ENCODE data around the gene ASIC1. TPM values are rescaled to one million over a fixed set of nuclear protein-coding genes. Genes with fewer than 3 reads are reported as not detected.

ASIC1 gene
- total RNA-seq, 2 experiments from 2014 or later = 0.59 TPM; not detected in 1

DNA sequence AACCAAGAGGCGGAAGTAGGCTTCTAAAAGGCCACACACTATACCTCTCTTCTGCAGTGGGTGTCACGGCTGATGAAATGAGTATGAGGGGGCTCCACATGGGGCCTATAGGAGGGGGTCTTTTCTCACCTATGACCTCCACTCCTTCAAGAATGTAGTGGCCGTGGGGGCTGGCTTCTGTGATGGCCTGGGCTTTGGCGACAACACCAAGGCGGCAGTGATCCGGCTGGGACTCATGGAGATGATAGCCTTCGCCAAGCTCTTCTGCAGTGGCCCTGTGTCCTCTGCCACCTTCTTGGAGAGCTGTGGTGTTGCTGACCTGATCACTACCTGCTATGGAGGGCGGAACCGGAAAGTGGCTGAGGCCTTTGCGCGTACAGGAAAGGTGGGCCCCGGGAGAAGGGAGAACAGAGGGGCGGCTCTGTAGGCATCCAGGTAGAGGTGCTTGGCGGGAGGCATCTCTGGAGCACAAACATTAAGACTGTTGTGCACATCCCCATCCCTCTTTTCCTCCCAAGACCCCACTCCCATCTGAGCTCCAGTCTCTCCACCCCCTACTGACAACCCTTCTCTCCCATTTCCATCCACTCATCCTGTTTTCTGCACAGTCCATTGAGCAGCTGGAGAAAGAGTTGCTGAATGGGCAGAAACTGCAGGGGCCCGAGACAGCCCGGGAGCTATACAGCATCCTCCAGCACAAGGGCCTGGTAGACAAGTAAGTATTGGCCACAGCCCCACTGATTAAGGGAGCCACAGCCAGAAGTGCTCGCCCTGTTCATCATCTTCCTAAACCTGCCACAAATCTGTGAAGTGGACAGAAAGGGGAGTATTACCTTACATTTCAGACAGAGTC lies 50.2 kb downstream of the ASIC1 start:
- H3K4me2 ChIP-seq (ENCODE audit: low read length) = no peak overlapping the region
- no peak overlapping the region for H2AFZ ChIP-seq (ENCODE audit: low read length)
- intact Hi-C loops (cut with micrococcal nuclease; ENCODE audit: unreplicated experiment) = no loop called here
- ChIA-PET POLR2A (interaction anchor here (0.8 to 0.9 kb wide), 2 partner anchors 18 to 93 kb away, joined by 3 to 5 read pairs; no protein-coding TSS in a partner anchor), CTCF (ENCODE audit: unreplicated experiment) (no interaction called here)
- H3K79me2 ChIP-seq (ENCODE audit: insufficient read depth, low read depth, low read length) = peaks cover 3% of the 10 kb centered on the region; the same call in 1 of the 2 replicates
- no peaks in the 10 kb centered on the region for H4K20me1 ChIP-seq (ENCODE audit: insufficient read depth, low read length)
- H3K9me2 ChIP-seq (ENCODE audit: insufficient read depth, low read length) = no peaks in the 10 kb centered on the region
- H3K9me3 ChIP-seq (ENCODE audit: low read length) = no peaks in the 10 kb centered on the region
- no peak overlapping the region for H3K4me3 ChIP-seq (ENCODE audit: low read depth, low read length, poor library complexity, severe bottlenecking)
- no TSS peak for BruUV-seq (replicated peaks)
- no peak for DNase-seq (ENCODE audit: low spot score)
- no peak overlapping the region for H3K27ac ChIP-seq (ENCODE audit: low read depth, low read length, poor library complexity, severe bottlenecking)
- TF ChIP-seq EZH2phosphoT487 (IDR thresholded peaks at IDR 0.05; ENCODE audit: borderline replicate concordance, low read depth, low read length) = no peak
- TF ChIP-seq, protein P1, sequence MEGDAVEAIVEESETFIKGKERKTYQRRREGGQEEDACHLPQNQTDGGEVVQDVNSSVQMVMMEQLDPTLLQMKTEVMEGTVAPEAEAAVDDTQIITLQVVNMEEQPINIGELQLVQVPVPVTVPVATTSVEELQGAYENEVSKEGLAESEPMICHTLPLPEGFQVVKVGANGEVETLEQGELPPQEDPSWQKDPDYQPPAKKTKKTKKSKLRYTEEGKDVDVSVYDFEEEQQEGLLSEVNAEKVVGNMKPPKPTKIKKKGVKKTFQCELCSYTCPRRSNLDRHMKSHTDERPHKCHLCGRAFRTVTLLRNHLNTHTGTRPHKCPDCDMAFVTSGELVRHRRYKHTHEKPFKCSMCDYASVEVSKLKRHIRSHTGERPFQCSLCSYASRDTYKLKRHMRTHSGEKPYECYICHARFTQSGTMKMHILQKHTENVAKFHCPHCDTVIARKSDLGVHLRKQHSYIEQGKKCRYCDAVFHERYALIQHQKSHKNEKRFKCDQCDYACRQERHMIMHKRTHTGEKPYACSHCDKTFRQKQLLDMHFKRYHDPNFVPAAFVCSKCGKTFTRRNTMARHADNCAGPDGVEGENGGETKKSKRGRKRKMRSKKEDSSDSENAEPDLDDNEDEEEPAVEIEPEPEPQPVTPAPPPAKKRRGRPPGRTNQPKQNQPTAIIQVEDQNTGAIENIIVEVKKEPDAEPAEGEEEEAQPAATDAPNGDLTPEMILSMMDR (conservative IDR thresholded peaks at IDR 0.05; ENCODE audit: low read length) = no peak
- H3K4me1 ChIP-seq (ENCODE audit: insufficient read depth, low read length, poor library complexity, severe bottlenecking) = peaks cover 24% of the 10 kb centered on the region
- H3K36me3 ChIP-seq (ENCODE audit: insufficient read depth, low read length) = no peaks in the 10 kb centered on the region

DNA sequence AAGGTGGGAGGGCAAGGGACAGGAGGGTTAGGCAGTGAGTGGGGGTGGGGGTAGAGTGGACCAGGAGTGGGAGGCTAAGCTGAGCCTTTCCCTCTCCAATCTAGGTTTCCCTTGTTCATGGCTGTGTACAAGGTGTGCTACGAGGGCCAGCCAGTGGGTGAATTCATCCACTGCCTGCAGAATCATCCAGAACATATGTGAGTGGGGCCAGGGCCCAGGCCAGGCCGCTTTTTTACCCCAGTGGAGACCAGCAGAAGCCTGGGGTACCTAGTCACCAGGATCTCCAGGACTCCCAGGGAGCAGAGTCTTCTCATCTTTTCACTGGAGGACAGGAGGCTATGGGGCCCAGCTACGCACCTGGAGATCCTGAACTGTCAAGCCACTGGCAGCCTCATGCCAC lies 51.9 kb downstream of the ASIC1 start:
- no peaks in the 10 kb centered on the region for H4K20me1 ChIP-seq (ENCODE audit: insufficient read depth, low read length)
- peaks cover 31% of the 10 kb centered on the region for H3K4me1 ChIP-seq (ENCODE audit: insufficient read depth, low read length, poor library complexity, severe bottlenecking)
- TF ChIP-seq, protein P1 (conservative IDR thresholded peaks at IDR 0.05; ENCODE audit: low read length) = no peak
- TF ChIP-seq EZH2phosphoT487 (IDR thresholded peaks at IDR 0.05; ENCODE audit: borderline replicate concordance, low read depth, low read length) = no peak
- H3K36me3 ChIP-seq (ENCODE audit: insufficient read depth, low read length) = no peaks in the 10 kb centered on the region
- H3K9me2 ChIP-seq (ENCODE audit: insufficient read depth, low read length) = no peaks in the 10 kb centered on the region
- peak overlapping the region; percentile 85 for H3K27ac ChIP-seq (ENCODE audit: low read depth, low read length, poor library complexity, severe bottlenecking)
- H3K79me2 ChIP-seq (ENCODE audit: insufficient read depth, low read depth, low read length) = peaks cover 20% of the 10 kb centered on the region
- no peak for DNase-seq (ENCODE audit: low spot score)
- BruUV-seq (replicated peaks) = no TSS peak
- CTCF ChIA-PET (ENCODE audit: unreplicated experiment) = interaction anchor here (3.7 to 3.9 kb wide), 2 partner anchors 24 to 39 kb away, joined by 26 to 35 read pairs; partner anchors contain the start of gene SMARCD1
- POLR2A ChIA-PET = interaction anchor here (0.5 to 3.7 kb wide), 5 partner anchors 13 to 182 kb away, joined by 3 to 17 read pairs (median 4); no protein-coding TSS in a partner anchor
- peak overlapping the region; percentile 57; the same call in 1 of the 2 replicates for H2AFZ ChIP-seq (ENCODE audit: low read length)
- intact Hi-C loops (cut with micrococcal nuclease; ENCODE audit: unreplicated experiment) = no loop called here
- H3K9me3 ChIP-seq (ENCODE audit: low read length) = no peaks in the 10 kb centered on the region
- no peak overlapping the region for H3K4me3 ChIP-seq (ENCODE audit: low read depth, low read length, poor library complexity, severe bottlenecking)
- H3K4me2 ChIP-seq (ENCODE audit: low read length) = peak overlapping the region; percentile 77

Data from OCI-LY7 (cell line).